Mesodermal cell (in vitro differentiated cells): ENCODE measurements around the gene ICAM1.
"Not testable (repeated sequence)": the region's sequence is repeated elsewhere in the genome, so short reads cannot be mapped to it uniquely, and the experiment has no call there.

ENCODE experiments used
- H3K27ac ChIP-seq: 2 replicates; pipeline ENCODE4 v1.7.0; 2013; ENCODE audit warnings: mild to moderate bottlenecking, low read depth, low read length, moderate library complexity; ENCODE audit not compliant: severe bottlenecking
- H3K36me3 ChIP-seq: 2 replicates; pipeline ENCODE4 v1.7.1; 2013; ENCODE audit warnings: mild to moderate bottlenecking, low read length, moderate library complexity; ENCODE audit not compliant: control insufficient read depth, insufficient read depth
- H3K4me1 ChIP-seq: one replicate; pipeline ENCODE4 v1.7.1; 2013; ENCODE audit warnings: mild to moderate bottlenecking, low read length; ENCODE audit not compliant: insufficient read depth, control insufficient read depth, poor library complexity, severe bottlenecking
- H3K4me3 ChIP-seq: 2 replicates; pipeline ENCODE4 v1.7.0; 2013; ENCODE audit warnings: low read length, control low read depth, mild to moderate bottlenecking; ENCODE audit not compliant: insufficient read depth, poor library complexity, severe bottlenecking; ENCODE audit errors: extremely low read depth
- H3K9me3 ChIP-seq: 2 replicates; pipeline ENCODE4 v1.7.1; 2013; ENCODE audit warnings: mild to moderate bottlenecking, low read length, moderate library complexity; ENCODE audit not compliant: control insufficient read depth
- WGBS, 2 experiments: methylation state at CpG; one replicate each; pipeline ENCODE4 v1.1.5; 2013; ENCODE audit warnings: missing lambda C conversion rate in 2 of 2; ENCODE audit not compliant: insufficient coverage in 2 of 2; 5-methylcytosine and 5-hydroxymethylcytosine counted together

ICAM1 gene

DNA sequence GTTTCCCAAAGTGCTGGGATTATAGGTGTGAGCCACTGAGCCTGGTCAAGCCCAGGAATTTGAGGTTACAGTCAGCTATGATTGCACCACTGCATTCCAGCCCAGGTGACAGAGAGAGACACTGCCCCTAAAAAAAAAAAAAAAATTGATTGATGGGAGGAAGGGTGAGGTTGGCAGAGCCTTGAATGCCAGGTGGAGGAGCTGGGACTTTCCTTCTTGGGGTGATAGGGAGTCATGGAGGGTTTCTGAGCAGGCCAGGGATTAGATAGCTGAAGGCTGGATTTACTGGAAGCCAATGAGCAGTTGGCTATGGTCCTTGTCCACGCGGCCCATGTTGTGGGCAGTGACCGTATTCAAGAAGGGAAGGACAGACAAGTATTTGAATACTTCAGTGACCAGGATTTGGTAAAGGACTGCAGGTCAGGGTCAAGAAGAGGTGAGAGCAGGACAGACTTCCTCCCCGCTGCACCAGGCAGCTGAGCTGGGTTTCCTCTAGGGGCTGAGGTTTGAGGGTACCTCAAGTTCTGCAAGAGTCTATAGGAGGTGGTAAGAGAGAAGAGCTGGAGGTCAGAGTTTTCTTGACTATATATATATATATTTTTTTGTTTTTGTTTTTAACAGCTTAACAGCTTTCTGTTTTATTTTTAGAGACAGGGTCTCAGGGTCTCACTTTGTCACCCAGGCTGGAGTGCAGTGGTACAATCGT is 9.0 kb downstream of the ICAM1 start:
- Histone ChIP-seq H3K36me3 (no peaks in the 10 kb centered on the region), H3K27ac (no peak overlapping the region), H3K4me3 (no peak overlapping the region), H3K4me1 (no peaks in the 10 kb centered on the region), H3K9me3 (no peaks in the 10 kb centered on the region)
- 91 to 94% methylated on average over 4 to 5 of the region's 5 CpGs for WGBS, 2 experiments

DNA sequence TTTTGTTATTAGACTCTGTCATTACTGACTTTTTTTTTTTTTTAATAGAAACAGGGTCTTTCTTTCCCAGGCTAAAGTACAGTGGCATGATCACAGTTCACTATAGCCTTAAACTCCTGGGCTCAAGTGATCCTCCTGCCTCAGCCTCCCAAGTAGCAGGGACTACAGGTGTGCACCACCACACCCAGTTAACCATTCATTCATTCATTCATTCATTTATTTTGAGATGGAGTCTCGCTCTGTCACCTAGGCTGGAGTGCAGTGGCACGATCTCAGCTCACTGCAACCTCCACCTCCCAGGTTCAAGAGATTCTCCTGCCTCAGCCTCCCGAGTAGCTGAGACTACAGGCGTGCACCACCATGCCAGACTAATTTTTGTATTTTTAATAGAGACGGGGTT is 11.1 kb downstream of the ICAM1 start:
- not testable (repeated sequence) for H3K4me1 ChIP-seq
- 81 to 98% methylated on average over 4 to 5 of the region's 5 CpGs for WGBS, 2 experiments

DNA sequence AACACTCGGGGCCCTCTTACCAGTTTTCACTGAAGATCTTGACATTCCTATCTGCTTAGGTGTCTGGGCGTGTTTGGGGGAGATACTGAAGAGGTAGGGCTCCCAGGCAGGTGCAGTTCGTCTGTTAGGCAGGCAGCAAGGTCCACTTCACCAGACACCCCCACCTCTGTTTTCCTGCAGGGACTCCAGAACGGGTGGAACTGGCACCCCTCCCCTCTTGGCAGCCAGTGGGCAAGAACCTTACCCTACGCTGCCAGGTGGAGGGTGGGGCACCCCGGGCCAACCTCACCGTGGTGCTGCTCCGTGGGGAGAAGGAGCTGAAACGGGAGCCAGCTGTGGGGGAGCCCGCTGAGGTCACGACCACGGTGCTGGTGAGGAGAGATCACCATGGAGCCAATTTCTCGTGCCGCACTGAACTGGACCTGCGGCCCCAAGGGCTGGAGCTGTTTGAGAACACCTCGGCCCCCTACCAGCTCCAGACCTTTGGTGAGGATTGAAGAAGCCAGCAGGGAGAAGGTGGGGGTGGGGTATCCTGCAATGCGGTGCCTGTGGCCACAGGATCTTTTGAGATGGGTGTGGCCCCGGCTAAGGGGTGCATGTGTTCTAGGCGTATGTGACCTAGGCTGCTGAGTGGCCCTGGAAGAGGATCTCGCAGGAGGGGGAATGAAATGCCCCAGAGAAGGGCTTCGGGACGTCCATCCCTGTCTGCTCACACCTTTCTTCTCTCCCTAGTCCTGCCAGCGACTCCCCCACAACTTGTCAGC is 12.6 kb downstream of the ICAM1 start:
- H3K4me1 ChIP-seq = no peaks in the 10 kb centered on the region
- H3K4me3 ChIP-seq = no peak overlapping the region
- no peak overlapping the region for H3K27ac ChIP-seq
- H3K36me3 ChIP-seq = no peaks in the 10 kb centered on the region
- WGBS, 2 experiments = 78 to 87% methylated on average over 17 to 19 of the region's 23 CpGs
- H3K9me3 ChIP-seq = no peaks in the 10 kb centered on the region

More for the DNA sequence above, 11.1 kb downstream of the ICAM1 start:
- not testable (repeated sequence) for H3K27ac ChIP-seq, H3K9me3 ChIP-seq, H3K4me3 ChIP-seq, H3K36me3 ChIP-seq

DNA sequence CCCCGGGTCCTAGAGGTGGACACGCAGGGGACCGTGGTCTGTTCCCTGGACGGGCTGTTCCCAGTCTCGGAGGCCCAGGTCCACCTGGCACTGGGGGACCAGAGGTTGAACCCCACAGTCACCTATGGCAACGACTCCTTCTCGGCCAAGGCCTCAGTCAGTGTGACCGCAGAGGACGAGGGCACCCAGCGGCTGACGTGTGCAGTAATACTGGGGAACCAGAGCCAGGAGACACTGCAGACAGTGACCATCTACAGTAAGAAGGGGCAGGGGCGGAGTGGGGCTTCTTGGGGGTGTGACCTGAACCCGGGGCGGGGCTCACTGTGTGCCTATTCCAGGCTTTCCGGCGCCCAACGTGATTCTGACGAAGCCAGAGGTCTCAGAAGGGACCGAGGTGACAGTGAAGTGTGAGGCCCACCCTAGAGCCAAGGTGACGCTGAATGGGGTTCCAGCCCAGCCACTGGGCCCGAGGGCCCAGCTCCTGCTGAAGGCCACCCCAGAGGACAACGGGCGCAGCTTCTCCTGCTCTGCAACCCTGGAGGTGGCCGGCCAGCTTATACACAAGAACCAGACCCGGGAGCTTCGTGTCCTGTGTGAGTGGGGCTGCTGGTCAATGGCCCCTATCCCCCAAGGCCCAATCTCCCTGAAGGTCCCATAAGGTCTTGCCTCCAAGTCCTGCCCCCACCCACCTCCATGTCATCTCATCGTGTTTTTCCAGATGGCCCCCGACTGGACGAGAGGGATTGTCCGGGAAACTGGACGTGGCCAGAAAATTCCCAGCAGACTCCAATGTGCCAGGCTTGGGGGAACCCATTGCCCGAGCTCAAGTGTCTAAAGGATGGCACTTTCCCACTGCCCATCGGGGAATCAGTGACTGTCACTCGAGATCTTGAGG is 13.4 kb downstream of the ICAM1 start:
- Histone ChIP-seq H3K4me3 (no peak overlapping the region), H3K4me1 (no peaks in the 10 kb centered on the region), H3K27ac (no peak overlapping the region), H3K9me3 (no peaks in the 10 kb centered on the region), H3K36me3 (no peaks in the 10 kb centered on the region)
- 95% methylated on average over 30 to 32 of the region's 34 CpGs for WGBS, 2 experiments

DNA sequence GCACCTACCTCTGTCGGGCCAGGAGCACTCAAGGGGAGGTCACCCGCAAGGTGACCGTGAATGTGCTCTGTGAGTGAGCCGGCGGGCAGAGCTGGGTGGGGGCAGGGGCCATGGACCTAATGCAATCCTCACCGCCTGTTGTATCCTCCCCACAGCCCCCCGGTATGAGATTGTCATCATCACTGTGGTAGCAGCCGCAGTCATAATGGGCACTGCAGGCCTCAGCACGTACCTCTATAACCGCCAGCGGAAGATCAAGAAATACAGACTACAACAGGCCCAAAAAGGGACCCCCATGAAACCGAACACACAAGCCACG is 14.0 kb downstream of the ICAM1 start:
- Histone ChIP-seq H3K36me3 (no peaks in the 10 kb centered on the region), H3K9me3 (no peaks in the 10 kb centered on the region), H3K4me3 (no peak overlapping the region), H3K4me1 (no peaks in the 10 kb centered on the region), H3K27ac (no peak overlapping the region)
- WGBS, 2 experiments = 96 to 99% methylated on average over 13 of the region's 13 CpGs

DNA sequence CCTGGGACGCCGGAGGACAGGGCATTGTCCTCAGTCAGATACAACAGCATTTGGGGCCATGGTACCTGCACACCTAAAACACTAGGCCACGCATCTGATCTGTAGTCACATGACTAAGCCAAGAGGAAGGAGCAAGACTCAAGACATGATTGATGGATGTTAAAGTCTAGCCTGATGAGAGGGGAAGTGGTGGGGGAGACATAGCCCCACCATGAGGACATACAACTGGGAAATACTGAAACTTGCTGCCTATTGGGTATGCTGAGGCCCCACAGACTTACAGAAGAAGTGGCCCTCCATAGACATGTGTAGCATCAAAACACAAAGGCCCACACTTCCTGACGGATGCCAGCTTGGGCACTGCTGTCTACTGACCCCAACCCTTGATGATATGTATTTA is 14.5 kb downstream of the ICAM1 start:
- no peak overlapping the region for H3K4me3 ChIP-seq
- peaks cover 2% of the 10 kb centered on the region for H3K4me1 ChIP-seq
- no peak overlapping the region for H3K27ac ChIP-seq
- H3K9me3 ChIP-seq = no peaks in the 10 kb centered on the region
- WGBS, 2 experiments = 88 to 100% methylated on average over 1 to 3 of the region's 4 CpGs
- H3K36me3 ChIP-seq = no peaks in the 10 kb centered on the region

DNA sequence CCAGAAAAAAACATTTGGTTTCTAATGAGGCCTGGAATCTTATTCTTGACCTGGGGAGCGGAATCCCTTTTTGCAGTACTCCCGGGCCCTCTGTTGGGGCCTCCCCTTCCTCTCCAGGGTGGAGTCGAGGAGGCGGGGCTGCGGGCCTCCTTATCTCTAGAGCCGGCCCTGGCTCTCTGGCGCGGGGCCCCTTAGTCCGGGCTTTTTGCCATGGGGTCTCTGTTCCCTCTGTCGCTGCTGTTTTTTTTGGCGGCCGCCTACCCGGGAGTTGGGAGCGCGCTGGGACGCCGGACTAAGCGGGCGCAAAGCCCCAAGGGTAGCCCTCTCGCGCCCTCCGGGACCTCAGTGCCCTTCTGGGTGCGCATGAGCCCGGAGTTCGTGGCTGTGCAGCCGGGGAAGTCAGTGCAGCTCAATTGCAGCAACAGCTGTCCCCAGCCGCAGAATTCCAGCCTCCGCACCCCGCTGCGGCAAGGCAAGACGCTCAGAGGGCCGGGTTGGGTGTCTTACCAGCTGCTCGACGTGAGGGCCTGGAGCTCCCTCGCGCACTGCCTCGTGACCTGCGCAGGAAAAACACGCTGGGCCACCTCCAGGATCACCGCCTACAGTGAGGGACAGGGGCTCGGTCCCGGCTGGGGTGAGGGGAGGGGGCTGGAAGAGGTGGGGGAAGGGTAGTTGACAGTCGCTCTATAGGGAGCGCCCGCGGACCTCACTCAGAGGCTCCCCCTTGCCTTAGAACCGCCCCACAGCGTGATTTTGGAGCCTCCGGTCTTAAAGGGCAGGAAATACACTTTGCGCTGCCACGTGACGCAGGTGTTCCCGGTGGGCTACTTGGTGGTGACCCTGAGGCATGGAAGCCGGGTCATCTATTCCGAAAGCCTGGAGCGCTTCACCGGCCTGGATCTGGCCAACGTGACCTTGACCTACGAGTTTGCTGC is 16.1 kb downstream of the ICAM1 start, which contains the start of gene ICAM4:
Gene ICAM4, plus strand, starts transcription at position 153 of the 935 bp plus-strand sequence. Its CDS starts 58 bp downstream, at position 211.
- H3K9me3 ChIP-seq = no peaks in the 10 kb centered on the region
- H3K4me1 ChIP-seq = peaks cover 14% of the 10 kb centered on the region
- peak within 1 kb of the TSS; percentile 24 for H3K4me3 ChIP-seq
- H3K36me3 ChIP-seq = no peaks in the 10 kb centered on the region
- H3K27ac ChIP-seq = no peak within 1 kb of the TSS
- WGBS, 2 experiments = 9% methylated on average over 49 to 51 of the region's 59 CpGs

DNA sequence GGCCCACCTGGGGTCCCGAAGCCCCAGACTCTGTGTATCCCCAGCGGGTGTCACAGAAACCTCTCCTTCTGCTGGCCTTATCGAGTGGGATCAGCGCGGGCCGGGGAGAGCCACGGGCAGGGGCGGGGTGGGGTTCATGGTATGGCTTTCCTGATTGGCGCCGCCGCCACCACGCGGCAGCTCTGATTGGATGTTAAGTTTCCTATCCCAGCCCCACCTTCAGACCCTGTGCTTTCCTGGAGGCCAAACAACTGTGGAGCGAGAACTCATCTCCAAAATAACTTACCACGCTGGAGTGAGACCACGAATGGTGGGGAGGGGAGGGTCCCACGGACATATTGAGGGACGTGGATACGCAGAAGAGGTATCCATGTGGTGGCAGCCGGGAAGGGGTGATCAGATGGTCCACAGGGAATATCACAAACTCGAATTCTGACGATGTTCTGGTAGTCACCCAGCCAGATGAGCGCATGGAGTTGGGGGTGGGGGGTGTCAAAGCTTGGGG is 17.8 kb downstream of the ICAM1 start:
- H3K4me1 ChIP-seq = peaks cover 14% of the 10 kb centered on the region
- no peaks in the 10 kb centered on the region for H3K9me3 ChIP-seq
- H3K4me3 ChIP-seq = peak overlapping the region; percentile 24
- no peak overlapping the region for H3K27ac ChIP-seq
- WGBS, 2 experiments = 3 to 6% methylated on average over 13 to 16 of the region's 23 CpGs
- H3K36me3 ChIP-seq = no peaks in the 10 kb centered on the region

DNA sequence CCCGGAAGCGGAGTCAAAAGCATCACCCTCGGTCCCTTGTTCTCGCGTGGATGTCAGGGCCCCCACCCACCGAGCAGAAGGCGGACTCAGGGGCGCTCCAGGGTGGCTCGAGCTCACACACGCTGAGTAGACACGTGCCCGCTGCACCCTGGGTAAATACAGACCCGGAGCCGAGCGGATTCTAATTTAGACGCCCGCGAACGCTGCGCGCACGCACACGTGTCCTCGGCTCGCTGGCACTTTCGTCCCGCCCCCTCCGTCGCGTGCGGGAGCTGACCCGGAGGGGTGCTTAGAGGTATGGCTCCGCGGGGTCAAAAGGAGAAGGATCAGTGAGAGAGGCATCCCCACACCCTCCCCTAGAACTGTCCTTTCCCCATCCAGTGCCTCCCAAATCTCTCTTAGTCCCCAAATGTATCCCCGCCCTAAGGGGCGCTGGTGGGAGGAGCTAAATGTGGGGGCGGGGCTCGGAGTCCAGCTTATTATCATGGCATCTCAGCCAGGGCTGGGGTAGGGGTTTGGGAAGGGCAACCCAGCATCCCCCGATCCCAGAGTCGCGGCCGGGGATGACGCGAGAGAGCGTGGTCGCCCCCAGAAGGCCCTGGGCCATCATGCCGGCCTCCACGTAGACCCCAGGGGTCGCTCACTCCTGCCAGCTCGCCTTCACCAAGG is 18.4 kb downstream of the ICAM1 start:
- Histone ChIP-seq H3K9me3 (no peaks in the 10 kb centered on the region), H3K27ac (no peak overlapping the region)
- WGBS, 2 experiments = 2 to 4% methylated on average over 28 to 44 of the region's 50 CpGs

More for the DNA sequence above, 18.4 kb downstream of the ICAM1 start:
- Histone ChIP-seq H3K36me3 (no peaks in the 10 kb centered on the region), H3K4me1 (peaks cover 14% of the 10 kb centered on the region), H3K4me3 (peak overlapping the region; percentile 24)
